Activated B cell treated with CpG ODN at 0.5 μM for 24 hours (primary cell): ENCODE data around the gene RTF1. TPM values are rescaled to one million over a fixed set of nuclear protein-coding genes. Genes with fewer than 3 reads are reported as not detected.

Experiments
- ATAC-seq: fragments of 200-7000 bp; cut with Tn5 transposase; one replicate; pipeline ENCODE4 v1.10.0; 2021; ENCODE audit warnings: low read depth, mild to moderate bottlenecking, moderate library complexity
- CTCF ChIA-PET: fragments of 350-600 bp; sonication (Branson Sonifier 250); formaldehyde crosslinking; loops from one replicate; lab custom pipeline; 2021; ENCODE audit warnings: antibody characterized with exemption; lab: Charles Lee
- POLR2A ChIA-PET: fragments of 350-600 bp; sonication (Branson Sonifier 250); formaldehyde crosslinking; loops from one replicate; lab custom pipeline; 2021; ENCODE audit warnings: antibody characterized with exemption; lab: Charles Lee
- DNase-seq: peaks from one replicate; pipeline ENCODE4 v3.0.0; 2022
- H3K27ac Mint-ChIP-seq: one replicate; pipeline ENCODE4 v1.8.0; 2020; ENCODE audit warnings: mixed read lengths
- H3K27me3 Mint-ChIP-seq: one replicate; pipeline ENCODE4 v1.8.0; 2021; ENCODE audit warnings: mixed read lengths
- H3K36me3 Mint-ChIP-seq: one replicate; pipeline ENCODE4 v1.8.0; 2021; ENCODE audit warnings: low read depth, mixed read lengths
- H3K4me1 Mint-ChIP-seq: one replicate; pipeline ENCODE4 v1.8.0; 2021; ENCODE audit warnings: mixed read lengths
- H3K4me3 Mint-ChIP-seq: one replicate; pipeline ENCODE4 v1.8.0; 2020; ENCODE audit warnings: mild to moderate bottlenecking, mixed read lengths
- H3K9me3 Mint-ChIP-seq: one replicate; pipeline ENCODE4 v1.8.0; 2020; ENCODE audit warnings: mixed read lengths
- intact Hi-C: fragments of 100-400 bp; cut with micrococcal nuclease; formaldehyde crosslinking; loops from one replicate; pipeline ENCODE4 v1.15.1; 2024
- total RNA-seq: library from RNA; stranded (reverse); gene quantifications from 2 replicates; pipeline ENCODE4 v1.2.3, GENCODE V29; 2022
- TF ChIP-seq, protein P1 (sequence below): fragments of 200-600 bp; IDR thresholded peaks from one replicate; pipeline ENCODE4 v1.8.0; 2022; ENCODE audit warnings: antibody characterized with exemption, mild to moderate bottlenecking

RTF1 gene
- total RNA-seq, 1 donor from 2014 or later: 37.2 TPM

DNA sequence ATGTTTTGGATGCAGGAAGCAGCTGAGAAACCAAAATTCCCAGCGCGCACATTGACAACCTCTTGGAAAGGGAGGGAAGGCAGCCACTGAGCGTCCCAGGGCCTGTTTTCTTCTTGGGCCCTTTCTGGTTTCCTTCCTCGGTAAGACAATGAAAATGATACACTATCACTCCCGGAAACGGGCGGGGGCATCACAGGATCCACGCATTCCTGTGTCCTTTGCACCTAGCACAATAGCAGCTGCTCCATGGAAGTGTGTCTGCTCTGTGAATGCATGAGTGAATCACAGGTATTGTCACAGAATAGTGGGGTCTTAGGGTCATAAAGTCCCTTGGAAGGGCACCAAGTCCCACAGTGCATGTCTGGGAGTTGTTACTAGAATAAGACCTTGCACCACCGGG lies 70.5 kb downstream of the RTF1 start:
- no peak for ATAC-seq
- H3K36me3 Mint-ChIP-seq: no peaks in the 10 kb centered on the region
- H3K9me3 Mint-ChIP-seq: no peaks in the 10 kb centered on the region
- H3K4me3 Mint-ChIP-seq: no peak overlapping the region
- TF ChIP-seq, protein P1, sequence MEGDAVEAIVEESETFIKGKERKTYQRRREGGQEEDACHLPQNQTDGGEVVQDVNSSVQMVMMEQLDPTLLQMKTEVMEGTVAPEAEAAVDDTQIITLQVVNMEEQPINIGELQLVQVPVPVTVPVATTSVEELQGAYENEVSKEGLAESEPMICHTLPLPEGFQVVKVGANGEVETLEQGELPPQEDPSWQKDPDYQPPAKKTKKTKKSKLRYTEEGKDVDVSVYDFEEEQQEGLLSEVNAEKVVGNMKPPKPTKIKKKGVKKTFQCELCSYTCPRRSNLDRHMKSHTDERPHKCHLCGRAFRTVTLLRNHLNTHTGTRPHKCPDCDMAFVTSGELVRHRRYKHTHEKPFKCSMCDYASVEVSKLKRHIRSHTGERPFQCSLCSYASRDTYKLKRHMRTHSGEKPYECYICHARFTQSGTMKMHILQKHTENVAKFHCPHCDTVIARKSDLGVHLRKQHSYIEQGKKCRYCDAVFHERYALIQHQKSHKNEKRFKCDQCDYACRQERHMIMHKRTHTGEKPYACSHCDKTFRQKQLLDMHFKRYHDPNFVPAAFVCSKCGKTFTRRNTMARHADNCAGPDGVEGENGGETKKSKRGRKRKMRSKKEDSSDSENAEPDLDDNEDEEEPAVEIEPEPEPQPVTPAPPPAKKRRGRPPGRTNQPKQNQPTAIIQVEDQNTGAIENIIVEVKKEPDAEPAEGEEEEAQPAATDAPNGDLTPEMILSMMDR: no peak
- DNase-seq: no peak
- no peak overlapping the region for H3K27ac Mint-ChIP-seq
- peaks cover 17% of the 10 kb centered on the region for H3K27me3 Mint-ChIP-seq
- ChIA-PET CTCF (no interaction called here), POLR2A (no interaction called here)
- H3K4me1 Mint-ChIP-seq: peaks cover 19% of the 10 kb centered on the region
- intact Hi-C loops: no loop called here

DNA sequence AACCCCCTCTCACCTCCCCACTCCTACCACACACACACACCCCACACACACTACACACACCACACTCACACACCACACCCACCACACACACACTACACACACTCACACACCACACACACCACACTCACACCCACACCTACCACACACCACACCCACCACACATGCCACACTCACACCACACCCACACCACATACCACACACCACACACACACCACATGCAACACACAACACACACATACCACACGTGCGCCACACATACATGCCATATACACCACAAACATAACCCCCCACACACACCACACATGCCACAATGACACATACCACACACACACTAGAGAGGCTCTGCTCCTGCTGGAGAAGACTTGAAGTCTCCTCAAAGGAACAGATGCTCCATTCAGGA lies 70.9 kb downstream of the RTF1 start:
- Mint-ChIP-seq H3K4me1 (peaks cover 21% of the 10 kb centered on the region), H3K27me3 (peaks cover 21% of the 10 kb centered on the region), H3K9me3 (no peaks in the 10 kb centered on the region), H3K27ac (no peak overlapping the region), H3K4me3 (no peak overlapping the region), H3K36me3 (no peaks in the 10 kb centered on the region)
- CTCF ChIA-PET: no interaction called here
- intact Hi-C loops: no loop called here
- DNase-seq: no peak
- POLR2A ChIA-PET: no interaction called here
- ATAC-seq: no peak
- TF ChIP-seq, protein P1: no peak

DNA sequence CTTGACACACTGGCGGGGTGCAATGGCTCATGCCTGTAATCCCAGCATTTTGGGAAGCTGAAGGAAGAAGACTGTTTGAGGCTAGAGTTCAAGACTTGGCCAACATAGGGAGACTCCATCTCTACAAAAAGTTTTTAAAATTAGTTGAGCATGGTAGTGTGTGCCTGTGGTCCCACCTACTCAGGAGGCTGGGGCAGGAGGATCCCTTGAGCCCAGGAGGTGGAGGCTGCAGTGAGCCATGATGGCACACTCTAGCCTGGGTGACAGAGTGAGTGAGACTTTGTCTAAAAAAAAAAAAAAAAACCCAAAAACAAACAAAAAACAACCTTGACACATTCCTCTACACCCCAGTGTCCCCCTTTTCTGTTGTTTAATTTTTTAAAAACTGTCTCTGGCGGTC lies 72.7 kb downstream of the RTF1 start:
- peaks cover 23% of the 10 kb centered on the region for H3K27me3 Mint-ChIP-seq
- no peak for ATAC-seq
- H3K36me3 Mint-ChIP-seq: no peaks in the 10 kb centered on the region
- intact Hi-C loops: loop anchor here (5.0 kb wide), 1 partner anchor 483 kb away; the partner anchor contains the start of gene EHD4
- CTCF ChIA-PET: no interaction called here
- peaks cover 9% of the 10 kb centered on the region for H3K4me1 Mint-ChIP-seq
- no peak overlapping the region for H3K4me3 Mint-ChIP-seq
- H3K27ac Mint-ChIP-seq: no peak overlapping the region
- no peaks in the 10 kb centered on the region for H3K9me3 Mint-ChIP-seq
- no peak for DNase-seq
- TF ChIP-seq, protein P1: no peak
- POLR2A ChIA-PET: interaction anchor here (0.7 kb wide), 1 partner anchor 7 kb away, joined by 4 read pairs; no protein-coding TSS in a partner anchor

DNA sequence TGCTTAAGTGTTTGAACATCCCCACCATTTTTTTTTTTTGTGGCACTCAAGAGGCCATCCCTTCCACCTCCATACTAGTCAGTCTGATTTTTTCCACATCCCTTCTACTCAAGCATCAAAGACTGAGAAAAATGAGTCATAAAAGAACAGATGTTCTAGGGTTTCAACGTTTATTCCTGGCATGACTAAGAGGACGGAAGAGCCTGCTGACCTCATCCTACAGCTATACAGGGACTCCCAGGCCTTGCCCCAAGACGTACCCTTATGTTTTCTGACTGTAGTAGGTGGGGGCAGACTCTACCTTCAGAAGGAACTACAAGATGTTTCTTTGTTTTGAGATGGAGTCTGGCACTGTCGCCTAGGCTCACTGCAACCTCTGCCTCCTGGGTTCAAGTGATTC lies 73.5 kb downstream of the RTF1 start:
- ChIA-PET CTCF (interaction anchor here (0.6 kb wide), 1 partner anchor 61 kb away, joined by 4 read pairs; no protein-coding TSS in a partner anchor), POLR2A (interaction anchor here (0.7 kb wide), 1 partner anchor 8 kb away, joined by 4 read pairs; no protein-coding TSS in a partner anchor)
- TF ChIP-seq, protein P1: no peak
- H3K4me1 Mint-ChIP-seq: peaks cover 11% of the 10 kb centered on the region
- H3K27ac Mint-ChIP-seq: no peak overlapping the region
- intact Hi-C loops: loop anchor here (5.0 kb wide), 1 partner anchor 482 kb away; the partner anchor contains the start of gene EHD4
- no peak for ATAC-seq
- no peaks in the 10 kb centered on the region for H3K36me3 Mint-ChIP-seq
- no peak overlapping the region for H3K4me3 Mint-ChIP-seq
- no peak for DNase-seq
- no peaks in the 10 kb centered on the region for H3K9me3 Mint-ChIP-seq
- peaks cover 23% of the 10 kb centered on the region for H3K27me3 Mint-ChIP-seq

DNA sequence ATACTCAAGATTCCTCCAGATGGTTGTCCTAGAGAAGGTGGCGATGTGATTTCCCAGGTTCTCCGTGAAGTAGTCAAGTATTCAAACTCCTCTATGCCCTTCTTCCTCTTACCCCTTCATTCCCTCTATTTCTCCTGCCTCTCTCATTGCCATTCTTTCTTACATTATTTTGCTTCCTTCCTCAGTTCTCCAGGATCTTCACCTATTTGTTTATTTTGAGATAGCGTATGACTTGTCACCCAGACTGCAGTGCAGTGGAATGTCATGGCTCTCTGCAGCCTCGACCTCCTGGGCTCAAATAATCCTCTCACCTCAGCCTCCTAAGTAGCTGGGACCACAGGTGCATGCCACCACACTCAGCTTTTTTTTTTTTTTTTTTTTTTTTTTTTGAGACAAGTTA lies 75.0 kb downstream of the RTF1 start:
- CTCF ChIA-PET: no interaction called here
- Mint-ChIP-seq H3K4me3 (no peak overlapping the region), H3K27ac (no peak overlapping the region), H3K9me3 (no peaks in the 10 kb centered on the region), H3K36me3 (no peaks in the 10 kb centered on the region), H3K4me1 (peaks cover 11% of the 10 kb centered on the region), H3K27me3 (peaks cover 30% of the 10 kb centered on the region)
- POLR2A ChIA-PET: no interaction called here
- no peak for DNase-seq
- ATAC-seq: no peak
- TF ChIP-seq, protein P1: no peak
- intact Hi-C loops: loop anchor here (2.0 to 5.0 kb wide), 2 partner anchors 75 to 480 kb away; partner anchors contain the start of genes EHD4 and RTF1
